HG02588 (cell line): Measurements from ENCODE around the gene CCT8L2.
"Not testable (repeated sequence)": the region's sequence is repeated elsewhere in the genome, so short reads cannot be mapped to it uniquely, and the experiment has no call there.

Experiments used
- ATAC-seq: cut with Tn5 transposase; IDR thresholded peaks from one replicate; pipeline ENCODE4 v1.9.1; 2021; ENCODE audit warnings: mild to moderate bottlenecking, moderate library complexity; ENCODE audit not compliant: unreplicated experiment

Gene CCT8L2

GRCh38 chr22:16592710-16593109, at the start of gene CCT8L2:
CCT8L2 (minus strand) TSS chr22:16592810; CDS start chr22:16592550, 260 bp downstream.
- not testable (repeated sequence) for ATAC-seq

- ATAC-seq = not testable (repeated sequence)
Measured at GRCh38 chr22:16635442-16635841, 42.8 kb upstream of the CCT8L2 start.

GRCh38 chr22:16634092-16634491, 41.5 kb upstream of the CCT8L2 start:
- ATAC-seq = not testable (repeated sequence)

GRCh38 chr22:16628476-16628875, 35.9 kb upstream of the CCT8L2 start:
- not testable (repeated sequence) for ATAC-seq

- not testable (repeated sequence) for ATAC-seq
Measured at GRCh38 chr22:16625018-16625417, 32.4 kb upstream of the CCT8L2 start.

- ATAC-seq = not testable (repeated sequence)
Measured at GRCh38 chr22:16623595-16623994, 31.0 kb upstream of the CCT8L2 start.

- ATAC-seq = not testable (repeated sequence)
Measured at GRCh38 chr22:16617516-16617915, 24.9 kb upstream of the CCT8L2 start.

- ATAC-seq = not testable (repeated sequence)
Measured at GRCh38 chr22:16616390-16616938, 23.9 kb upstream of the CCT8L2 start.

GRCh38 chr22:16615606-16616245, 23.1 kb upstream of the CCT8L2 start:
- not testable (repeated sequence) for ATAC-seq

- ATAC-seq = no peak
Measured at GRCh38 chr22:16609548-16610261, 17.1 kb upstream of the CCT8L2 start.

- no peak for ATAC-seq
Measured at GRCh38 chr22:16608931-16609330, 16.3 kb upstream of the CCT8L2 start.

- not testable (repeated sequence) for ATAC-seq
Measured at GRCh38 chr22:16604257-16604998, 11.8 kb upstream of the CCT8L2 start.

GRCh38 chr22:16603770-16604242, 11.2 kb upstream of the CCT8L2 start:
- not testable (repeated sequence) for ATAC-seq

GRCh38 chr22:16603448-16603768, 10.8 kb upstream of the CCT8L2 start:
- no peak for ATAC-seq

- not testable (repeated sequence) for ATAC-seq
Measured at GRCh38 chr22:16602728-16603447, 10.3 kb upstream of the CCT8L2 start.

GRCh38 chr22:16602224-16602727, 9.7 kb upstream of the CCT8L2 start:
- ATAC-seq = not testable (repeated sequence)

- ATAC-seq = no peak
Measured at GRCh38 chr22:16601437-16602223, 9.0 kb upstream of the CCT8L2 start.

- not testable (repeated sequence) for ATAC-seq
Measured at GRCh38 chr22:16600644-16601436, 8.2 kb upstream of the CCT8L2 start.

GRCh38 chr22:16599648-16600047, 7.0 kb upstream of the CCT8L2 start:
- ATAC-seq = not testable (repeated sequence)
